Activated CD4-positive, CD25-positive, alpha-beta regulatory T cell (primary cell): ENCODE data around the gene GCGR.

Experiments used
- DNase-seq, 4 experiments: peaks; one replicate each; lab custom pipeline; 2025; lab: John Stamatoyannopoulos, UW

GCGR gene

DNA sequence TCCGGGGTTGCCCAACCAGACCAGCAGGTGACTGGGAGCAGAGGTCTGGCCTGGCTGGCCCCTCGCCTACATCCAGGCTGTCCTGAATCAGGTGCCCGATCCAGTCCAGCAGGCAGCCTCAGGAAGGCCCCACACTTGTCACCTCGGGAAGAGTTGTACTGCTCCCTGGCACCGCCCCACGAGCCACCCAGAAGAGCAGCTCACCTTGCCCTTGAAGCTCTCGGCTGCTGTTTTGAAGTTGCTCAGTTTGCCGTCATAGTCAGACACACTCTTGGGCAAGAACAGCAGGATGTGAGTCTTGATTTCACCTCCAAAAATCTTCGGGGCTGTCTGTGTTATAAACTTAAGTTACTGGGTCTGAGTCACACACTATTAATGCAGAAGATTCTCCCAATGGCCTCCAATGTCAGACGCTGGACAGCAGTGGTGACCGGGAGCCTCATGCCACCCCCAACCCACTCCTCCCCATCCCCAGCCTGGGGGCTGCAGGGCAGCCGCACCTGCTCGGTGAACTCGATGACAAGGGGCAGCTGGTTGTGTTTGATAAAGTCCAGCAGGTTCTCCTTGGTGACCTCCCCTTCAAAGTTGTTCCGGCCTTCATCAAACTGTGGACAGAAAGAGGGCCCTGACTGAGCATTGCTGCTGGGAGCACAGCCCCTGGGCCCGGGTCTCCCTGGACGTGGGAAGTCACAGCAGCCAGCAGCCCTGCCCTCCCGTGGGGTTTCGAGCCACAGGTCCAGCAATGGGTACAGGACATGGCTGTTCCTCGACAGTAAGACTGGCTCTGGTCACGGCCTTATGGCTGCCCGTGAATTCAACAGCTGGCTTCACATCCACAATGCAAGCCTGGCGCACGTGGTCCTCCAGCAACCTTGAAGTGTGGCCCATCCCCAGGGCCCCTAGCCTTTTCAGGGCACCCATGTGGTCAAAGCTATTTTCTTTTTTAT, 43.1 kb downstream of the GCGR start:
- no peak for DNase-seq

DNA sequence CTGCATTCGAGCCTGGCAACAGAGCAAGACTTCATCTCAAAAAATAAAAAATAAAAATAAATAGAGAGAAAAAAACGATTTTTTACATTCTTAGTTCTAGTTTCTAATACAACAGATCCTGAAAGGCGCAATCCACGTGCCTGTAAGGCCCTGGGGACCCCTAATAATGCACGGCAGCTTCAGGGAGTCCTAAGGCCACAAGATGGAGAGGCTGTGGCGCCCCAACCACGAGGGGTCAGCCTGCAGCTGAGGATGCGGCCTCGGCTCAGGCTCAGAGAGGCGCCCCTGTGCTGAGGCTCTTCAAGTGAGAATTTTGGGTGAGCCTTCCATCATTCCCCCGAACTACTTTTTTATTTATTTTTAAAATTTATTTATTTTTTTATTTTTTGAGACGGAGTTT, 45.5 kb downstream of the GCGR start:
- DNase-seq, result no peak

DNA sequence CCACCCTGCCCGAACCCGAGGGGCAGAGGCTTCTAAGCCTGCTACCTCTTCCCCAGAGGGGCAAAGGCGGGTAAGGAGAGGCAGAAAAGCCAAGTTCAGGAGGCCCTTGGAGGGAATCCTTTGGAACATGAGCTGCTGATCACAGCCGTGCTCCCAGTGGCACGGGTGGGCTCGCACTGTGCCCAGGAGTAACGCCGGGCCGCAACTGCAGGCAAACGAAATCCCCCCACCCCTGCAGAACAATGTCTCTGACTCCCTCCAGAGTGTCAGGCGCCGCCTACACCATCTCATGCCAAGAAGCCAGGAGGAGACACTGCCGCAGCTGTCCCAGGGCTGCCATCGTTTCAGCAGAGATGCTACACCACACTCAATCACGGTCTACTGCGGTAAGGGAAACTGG, 47.5 kb downstream of the GCGR start:
- DNase-seq, result no peak

DNA sequence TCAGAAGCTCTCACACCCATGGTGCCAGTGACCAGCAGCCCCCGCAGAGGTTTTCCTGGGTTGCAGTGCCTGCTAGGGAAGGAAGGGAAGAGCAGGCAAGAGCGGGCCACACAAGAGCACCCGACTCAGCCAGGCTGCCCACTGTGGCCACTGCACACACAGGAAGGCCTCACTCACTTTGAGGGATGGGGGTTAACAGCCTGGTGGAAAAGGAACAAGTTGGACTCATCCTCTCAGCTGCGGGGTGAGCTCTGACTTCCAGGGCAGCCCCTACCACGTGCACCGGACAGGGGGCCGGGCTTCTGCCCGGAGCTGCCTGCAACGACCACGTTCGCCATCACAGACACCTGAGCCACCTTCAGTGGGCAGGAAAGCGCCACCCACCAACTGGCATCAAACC, 48.3 kb downstream of the GCGR start:
- no peak for DNase-seq

DNA sequence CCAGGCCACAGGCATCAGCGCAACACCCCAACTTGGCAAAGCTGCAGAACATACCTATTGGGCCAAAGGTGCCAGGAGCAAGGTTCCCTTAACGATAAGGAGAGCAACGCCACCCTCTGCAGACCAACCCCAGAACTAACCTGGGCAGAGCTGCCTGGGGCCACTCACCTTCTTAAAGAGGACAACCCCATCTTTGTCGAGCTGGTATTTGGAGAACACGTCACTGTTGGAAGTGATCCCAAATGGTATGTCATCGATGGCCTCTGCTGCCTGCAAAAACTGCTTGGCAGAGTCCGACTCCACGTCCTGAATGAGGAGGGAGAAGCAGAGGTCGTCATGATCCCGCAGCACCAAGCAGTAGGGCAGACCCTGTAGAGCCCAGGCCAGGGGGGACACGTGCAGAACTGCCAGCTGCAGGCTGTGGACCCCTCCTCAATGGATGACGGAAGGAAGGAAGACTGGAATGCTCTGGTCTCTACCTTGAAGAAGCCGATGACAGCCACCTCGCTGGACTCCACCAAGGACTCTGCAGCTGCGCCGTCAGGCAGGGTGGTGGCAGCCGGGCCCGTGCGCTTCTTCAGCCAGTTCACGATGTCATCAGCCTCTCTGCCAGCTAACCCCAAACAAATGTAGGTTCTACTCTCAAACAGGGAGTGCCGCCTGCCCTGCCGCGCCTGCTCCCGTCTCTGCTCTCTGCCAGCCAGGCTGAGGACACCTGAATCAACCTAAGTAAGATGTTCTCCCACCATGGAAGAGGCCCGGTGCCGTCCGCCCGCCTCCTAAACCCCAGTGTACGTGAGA, 51.2 kb downstream of the GCGR start:
- no peak for DNase-seq

DNA sequence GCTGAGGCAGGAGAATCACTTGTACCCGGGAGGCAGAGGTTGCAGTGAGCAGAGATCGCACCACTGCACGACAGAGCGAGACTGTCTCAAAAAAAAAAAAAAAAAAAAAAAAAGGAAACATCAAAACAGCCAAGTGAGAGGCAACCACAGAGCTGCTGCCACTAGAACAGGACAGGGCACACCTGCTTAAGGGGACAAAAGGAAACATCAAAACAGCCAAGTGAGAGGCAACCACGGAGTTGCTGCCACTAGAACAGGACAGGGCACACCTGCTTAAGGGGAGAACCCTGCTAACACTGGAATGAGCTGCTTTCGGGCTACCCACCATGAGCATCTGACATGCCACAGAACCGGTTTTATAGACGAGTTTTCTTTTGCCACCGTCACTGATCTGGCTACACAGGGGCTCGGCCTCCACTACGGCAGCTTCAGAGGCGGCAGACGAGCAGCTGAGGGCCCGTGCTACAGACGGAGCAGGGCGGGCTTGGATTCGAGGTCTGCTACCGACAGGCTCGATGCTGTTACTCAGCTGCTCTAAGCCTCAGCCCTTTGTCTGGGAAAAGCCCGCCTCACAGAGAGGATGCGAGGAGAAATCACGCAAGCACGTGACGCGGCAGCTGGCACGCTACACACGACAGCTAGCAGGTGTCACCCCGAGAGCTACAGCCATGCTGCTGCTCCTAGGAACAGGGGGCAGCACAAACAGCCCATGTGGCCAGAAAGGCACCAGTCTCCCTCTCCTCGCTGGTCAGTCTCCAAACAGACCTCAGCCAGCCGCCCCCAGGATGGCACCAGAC, 54.4 kb downstream of the GCGR start:
- DNase-seq, result no peak

DNA sequence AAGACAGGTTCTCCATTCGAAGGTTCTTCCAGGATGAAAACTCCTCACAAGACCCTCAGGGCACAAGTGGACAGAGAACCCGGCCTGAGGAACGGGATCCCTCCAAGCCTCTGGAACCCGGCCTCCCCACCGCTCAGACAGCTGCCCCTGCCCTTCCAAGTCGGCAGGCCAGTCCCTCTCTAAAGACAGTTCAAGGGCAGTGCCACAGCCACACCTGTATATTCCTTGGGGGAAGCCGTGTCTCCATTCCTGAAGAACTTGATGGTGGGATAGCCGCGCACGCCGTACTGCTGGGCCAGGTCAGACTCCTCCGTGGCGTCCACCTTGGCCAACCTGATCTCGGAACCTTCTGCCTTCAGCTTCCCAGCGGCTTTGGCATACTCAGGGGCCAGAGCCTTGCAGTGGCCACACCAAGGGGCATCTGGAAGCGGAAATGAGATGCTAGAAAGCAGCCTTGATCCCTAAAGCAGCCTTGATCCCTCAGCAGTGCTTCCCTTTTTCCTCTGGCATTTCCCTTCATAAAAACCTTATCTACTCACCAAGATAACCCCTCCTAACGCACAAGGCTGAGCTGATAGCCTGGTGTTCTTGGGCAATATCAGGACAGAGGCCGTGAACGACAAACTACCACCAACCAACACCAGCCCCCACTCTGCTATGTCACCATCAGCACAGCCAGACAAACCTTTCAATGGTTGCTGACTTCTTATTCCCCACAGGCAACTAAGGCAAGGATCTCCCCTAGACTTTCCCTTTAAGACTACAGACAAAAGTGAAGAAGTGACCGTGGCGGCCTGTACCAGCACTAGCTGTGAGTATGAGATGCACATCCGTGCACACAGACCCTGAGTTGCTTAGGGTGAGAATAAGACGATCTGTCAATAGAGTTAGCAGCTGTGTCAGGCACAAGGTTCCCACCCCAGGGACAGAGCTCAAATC, 55.3 kb downstream of the GCGR start:
- DNase-seq, result no peak

DNA sequence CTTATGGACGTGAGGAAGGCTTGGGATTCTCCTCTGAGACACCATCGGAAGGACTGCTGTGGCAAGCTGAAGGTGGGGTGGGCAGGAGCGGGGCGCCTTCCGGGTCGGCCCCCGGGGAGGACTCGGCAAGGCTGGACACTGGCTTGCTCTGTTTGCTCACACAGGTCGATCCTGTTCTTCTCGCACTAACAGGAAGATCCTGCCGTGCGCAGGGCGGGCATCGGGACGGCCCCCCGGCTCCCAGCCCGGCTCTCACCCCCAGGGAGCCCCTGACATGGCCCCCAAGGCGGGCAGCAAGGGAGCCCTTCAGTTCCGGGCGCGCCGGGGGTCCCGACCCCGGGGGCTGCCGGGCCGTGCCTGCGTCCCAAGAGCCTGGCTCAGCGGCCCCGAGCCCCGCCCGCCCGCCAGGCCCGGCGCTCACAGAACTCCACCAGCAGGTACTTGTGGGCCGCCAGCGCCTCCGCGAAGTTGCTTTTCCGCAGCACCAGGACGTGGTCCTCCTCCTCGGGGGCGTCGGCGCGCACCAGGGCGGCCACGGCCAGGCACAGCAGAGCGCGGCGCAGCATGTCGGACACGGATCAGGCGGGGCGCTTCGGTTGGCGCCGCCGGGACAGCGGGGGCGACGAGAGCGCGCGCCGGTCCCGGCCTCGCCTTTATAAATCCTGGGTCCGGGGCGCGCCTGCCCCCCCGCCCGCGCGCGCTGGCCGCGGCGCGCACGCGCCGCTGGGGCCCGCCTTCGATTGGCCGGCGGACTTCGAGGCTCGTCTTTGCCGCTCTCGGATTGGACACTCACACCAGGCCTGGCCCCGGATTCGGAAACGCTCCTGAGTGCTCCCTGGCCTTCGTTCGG, 56.2 kb downstream of the GCGR start, which contains the start of gene P4HB:
TSS of gene P4HB (minus strand) at position 630 of the 850 bp plus-strand sequence. CDS start at position 566, 64 bp downstream.
- peak in 1 of 4 experiments; percentile 100 for DNase-seq

DNA sequence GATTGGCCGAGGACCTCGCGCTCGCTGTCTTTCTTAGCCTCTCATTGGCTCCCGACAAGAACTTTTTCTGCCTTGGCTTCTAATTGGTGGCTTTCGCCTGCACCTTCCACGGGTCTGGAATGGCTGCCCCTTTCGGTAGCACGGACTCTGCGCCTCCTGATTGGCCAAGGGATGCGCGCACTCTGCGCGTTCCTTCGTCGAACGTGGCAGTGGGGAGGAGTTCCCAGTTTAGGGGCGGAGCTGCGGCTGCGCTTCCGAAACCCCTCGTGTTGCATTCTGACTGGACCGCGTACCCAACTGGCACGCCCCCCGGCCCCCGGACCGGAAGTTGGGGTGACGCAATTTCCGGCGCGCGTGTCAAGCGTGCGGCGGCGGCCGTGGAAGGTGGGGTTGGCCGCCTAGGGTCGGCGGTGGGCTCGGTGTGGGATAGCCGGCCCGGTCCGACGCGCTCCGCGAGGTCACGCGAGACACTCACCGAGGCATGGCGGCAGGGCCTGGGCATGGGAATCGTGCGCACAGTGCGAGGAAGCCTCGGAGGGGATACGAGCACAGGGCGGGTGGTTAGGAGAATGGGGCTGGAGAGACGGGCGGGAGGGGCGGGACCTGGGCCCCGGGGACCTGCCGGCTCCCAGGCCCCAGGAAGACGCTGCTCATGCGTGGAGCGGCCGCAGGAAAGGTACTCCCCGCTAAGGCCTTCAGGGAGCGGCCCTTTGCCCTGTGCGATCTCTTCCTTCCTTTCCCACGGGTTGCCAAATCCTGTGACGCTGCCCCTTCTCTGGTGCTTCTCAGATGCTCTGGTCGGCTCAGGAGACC, 57.0 kb downstream of the GCGR start:
- DNase-seq, result peak; percentile 98 to 100 (median 100)

DNA sequence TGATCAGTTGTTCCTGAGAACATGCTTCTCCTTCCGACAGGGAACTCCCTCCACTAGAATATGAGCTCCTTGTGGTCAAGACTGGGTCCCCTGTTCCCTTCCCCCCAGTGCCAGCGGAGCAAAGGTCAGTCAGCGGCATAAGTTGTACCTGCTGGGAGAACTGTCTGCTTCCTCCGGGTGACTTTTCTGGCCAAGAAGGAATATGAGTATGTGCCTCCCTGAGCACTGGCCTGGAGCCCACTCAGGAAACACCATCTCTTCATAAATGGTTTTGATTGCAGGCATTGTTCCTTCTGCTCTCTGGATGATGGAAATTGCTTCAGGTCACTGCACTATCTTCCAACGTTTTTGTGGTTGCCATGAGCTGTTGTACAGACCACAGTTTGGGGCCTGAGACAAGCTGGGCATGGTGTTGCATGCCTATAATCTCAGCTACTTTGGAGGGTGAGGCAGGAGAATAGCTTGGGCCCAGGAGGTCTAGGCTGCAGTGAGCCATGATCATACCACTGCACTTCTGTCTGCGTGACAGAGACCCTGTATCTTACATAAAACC, 59.2 kb downstream of the GCGR start:
- no peak for DNase-seq
